ENCODE measurements around the gene WDR1.

DNA sequence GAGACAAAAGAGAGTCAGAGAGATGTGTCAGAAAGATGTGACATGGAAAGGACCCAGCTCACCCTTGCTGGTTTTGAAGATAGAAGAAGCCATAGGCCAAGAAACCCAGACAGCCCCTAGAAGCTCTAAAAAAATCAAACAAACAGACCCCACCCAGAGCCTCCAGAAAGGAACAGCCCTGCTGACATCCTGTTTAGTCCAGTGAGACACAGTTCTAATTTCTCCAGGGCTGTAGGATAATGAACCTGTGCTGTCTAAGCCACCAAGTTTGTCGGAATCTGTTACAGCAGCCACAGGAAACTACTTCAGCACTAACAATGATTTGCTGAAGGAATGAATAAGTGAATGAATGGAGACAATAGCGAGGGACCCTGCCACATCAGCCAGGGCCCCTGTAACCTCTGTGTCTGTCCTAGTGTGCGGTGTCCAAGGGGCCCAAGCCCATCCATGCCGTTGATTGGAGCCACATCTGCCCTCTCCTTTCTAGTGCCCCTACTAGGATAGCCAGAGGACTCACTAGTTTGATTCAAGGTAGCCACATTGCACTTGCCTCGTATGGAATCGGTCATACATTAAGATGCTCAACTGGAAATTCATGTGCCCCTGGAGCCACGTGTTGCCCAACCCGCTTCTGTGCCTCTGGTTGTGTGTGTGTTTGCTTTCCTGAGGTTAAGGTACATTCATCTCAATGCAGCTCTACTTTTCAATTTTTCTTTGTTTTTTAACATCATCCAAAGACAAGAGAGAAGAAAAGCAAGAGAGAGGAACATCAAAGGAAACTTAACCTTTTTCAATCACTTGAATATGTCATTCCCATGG lies 62.8 kb downstream of the WDR1 start:
- TF ChIP-seq POLR2A (IDR thresholded peaks at IDR 0.05), result no peak
- TF ChIP-seq, protein P1, sequence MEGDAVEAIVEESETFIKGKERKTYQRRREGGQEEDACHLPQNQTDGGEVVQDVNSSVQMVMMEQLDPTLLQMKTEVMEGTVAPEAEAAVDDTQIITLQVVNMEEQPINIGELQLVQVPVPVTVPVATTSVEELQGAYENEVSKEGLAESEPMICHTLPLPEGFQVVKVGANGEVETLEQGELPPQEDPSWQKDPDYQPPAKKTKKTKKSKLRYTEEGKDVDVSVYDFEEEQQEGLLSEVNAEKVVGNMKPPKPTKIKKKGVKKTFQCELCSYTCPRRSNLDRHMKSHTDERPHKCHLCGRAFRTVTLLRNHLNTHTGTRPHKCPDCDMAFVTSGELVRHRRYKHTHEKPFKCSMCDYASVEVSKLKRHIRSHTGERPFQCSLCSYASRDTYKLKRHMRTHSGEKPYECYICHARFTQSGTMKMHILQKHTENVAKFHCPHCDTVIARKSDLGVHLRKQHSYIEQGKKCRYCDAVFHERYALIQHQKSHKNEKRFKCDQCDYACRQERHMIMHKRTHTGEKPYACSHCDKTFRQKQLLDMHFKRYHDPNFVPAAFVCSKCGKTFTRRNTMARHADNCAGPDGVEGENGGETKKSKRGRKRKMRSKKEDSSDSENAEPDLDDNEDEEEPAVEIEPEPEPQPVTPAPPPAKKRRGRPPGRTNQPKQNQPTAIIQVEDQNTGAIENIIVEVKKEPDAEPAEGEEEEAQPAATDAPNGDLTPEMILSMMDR (IDR thresholded peaks at IDR 0.05), result no peak

All from upper lobe of left lung (tissue), 4 donors.